HepG2 (cell line): Measurements from ENCODE around the gene IL1R1. TPM values are rescaled to one million over a fixed set of nuclear protein-coding genes. Genes with fewer than 3 reads are reported as not detected.

Source experiments
- ATAC-seq: fragments of 200-7000 bp; cut with Tn5 transposase; 3 replicates; pipeline ENCODE4 v1.9.1; 2020; ENCODE audit warnings: mild to moderate bottlenecking, moderate library complexity
- BruUV-seq: library from RNA; stranded (reverse); fragments of 400-500 nt; replicated peaks from 2 replicates; lab custom pipeline; 2021; lab: Mats Ljungman, UMichigan
- CTCF ChIA-PET: fragments of 300-600 bp; formaldehyde crosslinking; extraction: SDS; loops from one replicate; lab custom pipeline; 2021; ENCODE audit warnings: low total read pairs, inconsistent platforms, low intra/inter-chr PET ratio; lab: Yijun Ruan, JAX
- POLR2A ChIA-PET: fragments of 350-600 bp; sonication (Branson Sonifier 250); formaldehyde crosslinking; loops from one replicate; lab custom pipeline; 2020; ENCODE audit warnings: antibody characterized with exemption, inconsistent platforms; lab: Yijun Ruan, JAX
- DNase-seq: peaks from one replicate; pipeline ENCODE4 v3.0.0-alpha.2; 2015; ENCODE audit warnings: low spot score
- FAIRE-seq: peaks from 3 replicates; lab custom pipeline; 2011; peaks lifted over from hg19 to GRCh38; lab: Jason Lieb, UNC
- H2AFZ ChIP-seq: one replicate; pipeline ENCODE4 v1.6.1; 2011; ENCODE audit warnings: low read length, inconsistent platforms
- H3K27ac ChIP-seq: fragments of 300-600 bp; 3 replicates; pipeline ENCODE4 v1.8.0; 2011; ENCODE audit warnings: mixed run types, mild to moderate bottlenecking, mixed read lengths, low read length, inconsistent platforms; ENCODE audit not compliant: insufficient read depth; ENCODE audit errors: extremely low read length
- H3K27me3 ChIP-seq, 2 experiments: fragments of 200-600 bp in 1 of 2; 2 replicates in 1 of 2; 3 replicates in 1 of 2; pipeline versions ENCODE4 v1.6.0 to v1.8.0; 2011; ENCODE audit warnings: low read length in 2 of 2, mild to moderate bottlenecking in 2 of 2, moderate library complexity in 2 of 2, inconsistent platforms in 1 of 2; ENCODE audit not compliant: insufficient read depth in 2 of 2, control insufficient read depth in 1 of 2
- H3K36me3 ChIP-seq, 2 experiments: fragments of 200-600 bp in 1 of 2; replicated peaks in 1 of 2; 2 replicates in 1 of 2; 3 replicates in 1 of 2; pipeline versions ENCODE4 v1.5.1 to v1.8.0; 2011; ENCODE audit warnings: low read length in 2 of 2, inconsistent platforms in 1 of 2; ENCODE audit not compliant: insufficient read depth in 2 of 2, control insufficient read depth in 1 of 2
- H3K4me1 ChIP-seq: 2 replicates; pipeline ENCODE4 v1.5.1; 2012; ENCODE audit warnings: low read length, inconsistent platforms; ENCODE audit not compliant: insufficient read depth
- H3K4me2 ChIP-seq: 2 replicates; pipeline ENCODE4 v1.6.0; 2011; ENCODE audit warnings: low read depth, low read length, inconsistent platforms
- H3K4me3 ChIP-seq, 3 experiments: fragments of 200-600 bp in 1 of 3; sonication (generic), shearing (Covaris generic) in 1 of 3; replicated peaks in 1 of 3; 2 replicates each; pipeline ENCODE4 v1.5.1; 2011 to 2016; ENCODE audit warnings: low read length in 3 of 3, inconsistent platforms in 2 of 3, low read depth in 2 of 3, mild to moderate bottlenecking in 2 of 3, control low read depth in 1 of 3, mixed read lengths in 1 of 3; ENCODE audit not compliant: insufficient read depth in 1 of 3
- H3K79me2 ChIP-seq: one replicate; pipeline ENCODE4 v1.6.1; 2011; ENCODE audit warnings: low read length, inconsistent platforms; ENCODE audit not compliant: insufficient read depth
- H3K9ac ChIP-seq: 2 replicates; pipeline ENCODE4 v1.6.0; 2011; ENCODE audit warnings: mild to moderate bottlenecking, low read depth, low read length, inconsistent platforms; ENCODE audit not compliant: insufficient read depth
- H3K9me3 ChIP-seq: 2 replicates; pipeline ENCODE4 v1.5.1; 2012; ENCODE audit warnings: mild to moderate bottlenecking, low read length
- H4K20me1 ChIP-seq: 2 replicates; pipeline ENCODE4 v1.6.0; 2011; ENCODE audit warnings: inconsistent platforms, mild to moderate bottlenecking, low read length, moderate library complexity; ENCODE audit not compliant: insufficient read depth
- FOXA1 ChIP-seq, 2 experiments: fragments of 450-650 bp in 1 of 2; sonication (generic) in 1 of 2; formaldehyde crosslinking in 1 of 2; IDR thresholded peaks; 2 replicates each; pipeline versions ENCODE4 v1.4.0 to v1.6.1; 2016 to 2020; ENCODE audit warnings: missing genetic modification reagents in 1 of 2
- HOXA3 ChIP-seq: sonication (generic); formaldehyde crosslinking; IDR thresholded peaks from 2 replicates; pipeline ENCODE4 v1.5.0; 2020; ENCODE audit warnings: missing genetic modification reagents
- KLF11 ChIP-seq: IDR thresholded peaks from 2 replicates; pipeline ENCODE4 v1.6.1; 2016; ENCODE audit warnings: missing compliant biosample characterization
- MAFK ChIP-seq, 2 experiments: IDR thresholded peaks in 1 of 2; conservative IDR thresholded peaks in 1 of 2; 2 replicates each; pipeline ENCODE4 v1.6.1; 2011; ENCODE audit warnings: improper control_type of control experiment in 2 of 2, low read length in 2 of 2
- PRPF4 ChIP-seq: fragments of 200-400 bp; formaldehyde crosslinking; IDR thresholded peaks from 2 replicates; pipeline ENCODE4 v1.6.1; 2016; ENCODE audit warnings: low read length, low read depth; ENCODE audit not compliant: poor library complexity, severe bottlenecking
- RARA ChIP-seq: IDR thresholded peaks from 2 replicates; pipeline ENCODE4 v1.6.1; 2016; ENCODE audit warnings: missing genetic modification reagents, missing compliant biosample characterization
- THYN1 ChIP-seq: sonication (generic); formaldehyde crosslinking; IDR thresholded peaks from 2 replicates; pipeline ENCODE4 v1.8.1; 2023; ENCODE audit warnings: low read depth, mild to moderate bottlenecking, moderate library complexity, missing genetic modification reagents, borderline replicate concordance
- ZNF274 ChIP-seq: sonication (generic); formaldehyde crosslinking; IDR thresholded peaks from 2 replicates; pipeline ENCODE4 v1.5.1; 2020; ENCODE audit warnings: mild to moderate bottlenecking, missing genetic modification reagents
- WGBS: methylation state at CpG from one replicate; pipeline ENCODE4 v1.1.6; 2017; ENCODE audit warnings: low lambda C conversion rate; 5-methylcytosine and 5-hydroxymethylcytosine counted together
- in situ Hi-C: cut with HindIII; loops from 2 replicates; pipeline ENCODE4 v1.10.0; 2017; ENCODE audit warnings: low pct_unique_long_range_greater_than_20kb; ENCODE audit not compliant: extremely low pct_ligation_motif_present
- intact Hi-C: fragments of 100-400 bp; cut with micrococcal nuclease; formaldehyde crosslinking; loops from one replicate; pipeline ENCODE4 v1.10.0; 2022; ENCODE audit not compliant: unreplicated experiment
- polyA plus RNA-seq, 8 experiments: library from polyadenylated mRNA; depleted of rRNA in 3 of 8; stranded (reverse) in 7 of 8; unstranded in 1 of 8; fragments of >200 nt; fragmentation: Illumina TruSeq in 4 of 8; extraction: Trizol in 4 of 8; gene quantifications; 2 replicates each; pipeline versions ENCODE4 v1.2.1 to v1.2.3, GENCODE V29; 2011 to 2016; ENCODE audit warnings: low read depth in 4 of 8, missing spikeins in 1 of 8, mixed read lengths in 1 of 8; ENCODE audit not compliant: insufficient read depth in 1 of 8
- total RNA-seq, 5 experiments: library from RNA; depleted of rRNA; stranded (reverse); fragments of >200 nt; fragmentation: Illumina TruSeq; extraction: Trizol; gene quantifications; 2 replicates each; pipeline ENCODE4 v1.2.3, GENCODE V29; 2016; ENCODE audit warnings: low read depth in 1 of 5
- TF ChIP-seq, protein P1 (sequence below): sonication (generic); formaldehyde crosslinking; IDR thresholded peaks from 2 replicates; pipeline ENCODE4 v1.5.0; 2020; ENCODE audit warnings: mild to moderate bottlenecking, missing genetic modification reagents, borderline replicate concordance
- TF ChIP-seq, protein P2 (sequence below): IDR thresholded peaks from 2 replicates; pipeline ENCODE4 v1.4.0; 2020; ENCODE audit warnings: mild to moderate bottlenecking, missing genetic modification reagents

The IL1R1 gene
- total and polyA plus RNA-seq, 2 of the 13 experiments (the other 11 are each of a cell fraction or from before 2014, with no cell fraction given): 38.0 to 93.1 TPM

DNA sequence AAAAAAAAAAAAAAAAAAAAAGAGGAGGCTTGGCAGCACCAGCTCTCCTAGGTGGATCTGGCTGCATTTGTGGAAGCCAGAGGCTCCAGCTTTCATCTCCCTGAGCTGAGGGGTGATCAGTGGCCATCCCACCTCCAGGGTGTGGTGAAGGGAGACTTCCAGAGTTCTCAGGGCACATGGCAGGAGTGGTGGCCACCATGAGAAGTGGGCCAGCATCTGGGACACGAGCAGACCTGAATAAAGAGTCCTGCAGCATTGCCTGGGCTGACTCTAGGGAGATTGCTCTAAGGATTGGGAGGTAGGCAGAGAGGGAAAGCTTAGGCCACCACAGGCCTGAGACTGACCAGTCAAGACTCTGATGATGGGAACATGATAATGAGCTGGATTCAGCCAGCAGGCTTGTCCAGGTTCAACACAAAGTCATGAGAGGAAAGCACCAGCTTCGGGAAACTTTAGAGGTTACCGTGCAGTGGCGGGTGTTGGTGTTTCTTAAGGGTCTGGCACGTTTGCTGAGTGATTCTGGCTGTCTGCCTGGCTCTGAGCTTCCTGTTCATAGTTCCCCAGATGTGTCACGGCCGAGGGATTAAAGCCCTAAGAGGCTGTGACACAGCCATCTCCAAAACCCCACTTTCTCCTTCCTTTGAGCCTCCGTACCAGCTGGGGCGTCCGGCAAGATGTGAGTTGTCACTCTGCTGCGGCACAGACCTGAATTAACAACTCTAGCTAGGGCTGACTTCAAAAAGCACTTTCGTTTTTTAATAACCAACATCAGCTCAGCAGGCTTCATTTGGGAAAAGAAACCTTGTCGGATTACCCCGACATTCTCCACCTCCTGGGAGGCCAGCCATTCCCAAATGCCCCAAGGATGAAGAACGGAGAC is 38.3 kb upstream of the IL1R1 start:
- H3K4me2 ChIP-seq: no peak overlapping the region
- no peak for FAIRE-seq
- no peaks in the 10 kb centered on the region for H4K20me1 ChIP-seq
- no peaks in the 10 kb centered on the region for H3K9me3 ChIP-seq
- H3K9ac ChIP-seq: no peak overlapping the region; the same call in 1 of the 2 replicates
- H2AFZ ChIP-seq: no peak overlapping the region
- POLR2A ChIA-PET: interaction anchor here (1.2 kb wide), 1 partner anchor 47 kb away, joined by 4 read pairs; no protein-coding TSS in a partner anchor
- BruUV-seq: no TSS peak
- peak overlapping the region; percentile 26 for H3K27ac ChIP-seq
- DNase-seq: no peak
- H3K79me2 ChIP-seq: no peaks in the 10 kb centered on the region
- ATAC-seq: no peak
- intact Hi-C loops (no loop called here), in situ Hi-C loops (loop anchor here (10.0 kb wide), 1 partner anchor 79 kb away; no protein-coding TSS in a partner anchor)
- H3K36me3 ChIP-seq: no peaks in the 10 kb centered on the region; a peak in 1 of 5 replicates
- H3K27me3 ChIP-seq: no peaks in the 10 kb centered on the region
- CTCF ChIA-PET: no interaction called here
- H3K4me3 ChIP-seq: no peak overlapping the region
- 85% methylated on average over 15 of the region's 15 CpGs for WGBS
- H3K4me1 ChIP-seq: peaks cover 98% of the 10 kb centered on the region
- no peak for TF ChIP-seq FOXA1 (IDR thresholded peaks at IDR 0.05)
- TF ChIP-seq FOXA1 (CRISPR knock-in tag; IDR thresholded peaks at IDR 0.05): no peak
- TF ChIP-seq THYN1 (CRISPR knock-in tag): no peak
- 0 out of 2 replicates have a peak, but pooled peaks have one; percentile 41 for TF ChIP-seq ZNF274 (CRISPR knock-in tag)
- TF ChIP-seq MAFK (conservative IDR thresholded peaks at IDR 0.05 in 1 of 2, IDR thresholded peaks at IDR 0.05 in 1 of 2; ENCODE audit: low read length in 2 of 2): no peak
- TF ChIP-seq RARA (CRISPR knock-in tag): no peak
- TF ChIP-seq HOXA3 (CRISPR knock-in tag): no peak
- TF ChIP-seq, protein P1, sequence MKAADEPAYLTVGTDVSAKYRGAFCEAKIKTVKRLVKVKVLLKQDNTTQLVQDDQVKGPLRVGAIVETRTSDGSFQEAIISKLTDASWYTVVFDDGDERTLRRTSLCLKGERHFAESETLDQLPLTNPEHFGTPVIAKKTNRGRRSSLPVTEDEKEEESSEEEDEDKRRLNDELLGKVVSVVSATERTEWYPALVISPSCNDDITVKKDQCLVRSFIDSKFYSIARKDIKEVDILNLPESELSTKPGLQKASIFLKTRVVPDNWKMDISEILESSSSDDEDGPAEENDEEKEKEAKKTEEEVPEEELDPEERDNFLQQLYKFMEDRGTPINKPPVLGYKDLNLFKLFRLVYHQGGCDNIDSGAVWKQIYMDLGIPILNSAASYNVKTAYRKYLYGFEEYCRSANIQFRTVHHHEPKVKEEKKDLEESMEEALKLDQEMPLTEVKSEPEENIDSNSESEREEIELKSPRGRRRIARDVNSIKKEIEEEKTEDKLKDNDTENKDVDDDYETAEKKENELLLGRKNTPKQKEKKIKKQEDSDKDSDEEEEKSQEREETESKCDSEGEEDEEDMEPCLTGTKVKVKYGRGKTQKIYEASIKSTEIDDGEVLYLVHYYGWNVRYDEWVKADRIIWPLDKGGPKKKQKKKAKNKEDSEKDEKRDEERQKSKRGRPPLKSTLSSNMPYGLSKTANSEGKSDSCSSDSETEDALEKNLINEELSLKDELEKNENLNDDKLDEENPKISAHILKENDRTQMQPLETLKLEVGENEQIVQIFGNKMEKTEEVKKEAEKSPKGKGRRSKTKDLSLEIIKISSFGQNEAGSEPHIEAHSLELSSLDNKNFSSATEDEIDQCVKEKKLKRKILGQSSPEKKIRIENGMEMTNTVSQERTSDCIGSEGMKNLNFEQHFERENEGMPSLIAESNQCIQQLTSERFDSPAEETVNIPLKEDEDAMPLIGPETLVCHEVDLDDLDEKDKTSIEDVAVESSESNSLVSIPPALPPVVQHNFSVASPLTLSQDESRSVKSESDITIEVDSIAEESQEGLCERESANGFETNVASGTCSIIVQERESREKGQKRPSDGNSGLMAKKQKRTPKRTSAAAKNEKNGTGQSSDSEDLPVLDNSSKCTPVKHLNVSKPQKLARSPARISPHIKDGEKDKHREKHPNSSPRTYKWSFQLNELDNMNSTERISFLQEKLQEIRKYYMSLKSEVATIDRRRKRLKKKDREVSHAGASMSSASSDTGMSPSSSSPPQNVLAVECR (CRISPR knock-in tag): peak; percentile 48; the same call in 1 of the 2 replicates
- TF ChIP-seq KLF11 (CRISPR knock-in tag): no peak
- TF ChIP-seq, protein P2, sequence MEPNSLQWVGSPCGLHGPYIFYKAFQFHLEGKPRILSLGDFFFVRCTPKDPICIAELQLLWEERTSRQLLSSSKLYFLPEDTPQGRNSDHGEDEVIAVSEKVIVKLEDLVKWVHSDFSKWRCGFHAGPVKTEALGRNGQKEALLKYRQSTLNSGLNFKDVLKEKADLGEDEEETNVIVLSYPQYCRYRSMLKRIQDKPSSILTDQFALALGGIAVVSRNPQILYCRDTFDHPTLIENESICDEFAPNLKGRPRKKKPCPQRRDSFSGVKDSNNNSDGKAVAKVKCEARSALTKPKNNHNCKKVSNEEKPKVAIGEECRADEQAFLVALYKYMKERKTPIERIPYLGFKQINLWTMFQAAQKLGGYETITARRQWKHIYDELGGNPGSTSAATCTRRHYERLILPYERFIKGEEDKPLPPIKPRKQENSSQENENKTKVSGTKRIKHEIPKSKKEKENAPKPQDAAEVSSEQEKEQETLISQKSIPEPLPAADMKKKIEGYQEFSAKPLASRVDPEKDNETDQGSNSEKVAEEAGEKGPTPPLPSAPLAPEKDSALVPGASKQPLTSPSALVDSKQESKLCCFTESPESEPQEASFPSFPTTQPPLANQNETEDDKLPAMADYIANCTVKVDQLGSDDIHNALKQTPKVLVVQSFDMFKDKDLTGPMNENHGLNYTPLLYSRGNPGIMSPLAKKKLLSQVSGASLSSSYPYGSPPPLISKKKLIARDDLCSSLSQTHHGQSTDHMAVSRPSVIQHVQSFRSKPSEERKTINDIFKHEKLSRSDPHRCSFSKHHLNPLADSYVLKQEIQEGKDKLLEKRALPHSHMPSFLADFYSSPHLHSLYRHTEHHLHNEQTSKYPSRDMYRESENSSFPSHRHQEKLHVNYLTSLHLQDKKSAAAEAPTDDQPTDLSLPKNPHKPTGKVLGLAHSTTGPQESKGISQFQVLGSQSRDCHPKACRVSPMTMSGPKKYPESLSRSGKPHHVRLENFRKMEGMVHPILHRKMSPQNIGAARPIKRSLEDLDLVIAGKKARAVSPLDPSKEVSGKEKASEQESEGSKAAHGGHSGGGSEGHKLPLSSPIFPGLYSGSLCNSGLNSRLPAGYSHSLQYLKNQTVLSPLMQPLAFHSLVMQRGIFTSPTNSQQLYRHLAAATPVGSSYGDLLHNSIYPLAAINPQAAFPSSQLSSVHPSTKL (CRISPR knock-in tag): peak; percentile 27; the same call in 1 of the 2 replicates
- peak; percentile 12 for TF ChIP-seq PRPF4
